Jurkat, Clone E6-1 (cell line): Measurements from ENCODE around the gene EXOC6B.

Experiments
- DNase-seq: peaks from one replicate; pipeline ENCODE4 v3.0.0-alpha.2; 2011; ENCODE audit warnings: low read depth, low spot score
- H3K4me3 ChIP-seq: 2 replicates; pipeline ENCODE4 v1.5.1; 2011; ENCODE audit warnings: mild to moderate bottlenecking, low read length, control low read depth, moderate library complexity

The EXOC6B gene

DNA sequence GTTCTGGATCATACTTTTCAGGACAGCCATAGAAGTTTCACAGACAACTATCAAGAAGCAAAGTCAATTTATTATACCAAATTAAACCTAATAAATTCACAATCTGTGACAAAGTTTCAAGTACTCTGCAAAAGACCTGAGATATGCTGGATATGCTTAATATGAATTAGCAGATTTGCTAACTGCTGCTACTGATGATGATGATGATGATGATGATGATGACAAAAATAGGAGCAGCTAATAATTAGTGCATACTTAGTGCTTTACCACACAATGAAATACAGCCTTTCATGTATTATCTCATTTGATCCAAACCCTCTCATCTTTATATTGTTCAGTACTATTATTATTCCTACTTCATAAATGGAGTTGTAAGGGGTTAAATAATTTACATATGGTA lies 462.4 kb downstream of the EXOC6B start:
- no peak overlapping the region for H3K4me3 ChIP-seq
- DNase-seq = no peak

DNA sequence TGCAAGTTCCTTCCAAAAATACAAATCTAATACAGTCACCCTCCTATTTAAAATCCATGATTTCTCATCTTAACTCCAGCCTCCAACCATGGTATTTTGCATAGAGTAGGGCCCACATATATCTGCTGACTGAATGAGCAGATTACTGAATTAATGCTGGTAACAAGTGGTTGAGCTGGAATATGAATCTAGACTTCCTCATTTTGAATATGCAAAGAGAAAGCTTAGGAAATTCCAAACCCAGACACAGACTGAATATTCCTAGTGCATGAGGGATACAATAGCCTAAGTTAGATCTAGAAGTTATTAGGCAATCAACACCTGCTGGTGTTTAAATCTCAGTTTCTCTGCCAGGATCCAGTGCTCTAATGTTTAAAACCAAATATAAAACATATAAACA lies 463.1 kb downstream of the EXOC6B start:
- no peak overlapping the region for H3K4me3 ChIP-seq
- no peak for DNase-seq

DNA sequence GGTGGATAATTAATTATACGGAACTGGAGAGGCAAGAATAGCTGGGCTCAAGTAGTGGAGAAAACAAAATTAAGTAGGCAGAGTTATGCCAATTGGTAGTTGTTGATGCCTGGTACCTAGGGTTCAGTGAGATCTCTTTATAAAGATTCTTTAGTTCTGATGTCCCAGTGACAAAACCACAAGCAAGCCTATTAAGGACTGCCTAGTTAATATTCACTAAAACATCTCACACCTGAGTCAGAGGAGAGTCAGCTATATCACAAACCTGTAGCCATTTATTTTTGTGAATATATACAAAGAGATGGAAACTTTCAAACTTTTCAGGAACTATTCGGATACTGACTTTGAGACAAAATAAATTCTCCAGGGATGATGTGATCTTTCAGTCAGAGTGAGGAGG lies 464.3 kb downstream of the EXOC6B start:
- DNase-seq = no peak
- no peak overlapping the region for H3K4me3 ChIP-seq

DNA sequence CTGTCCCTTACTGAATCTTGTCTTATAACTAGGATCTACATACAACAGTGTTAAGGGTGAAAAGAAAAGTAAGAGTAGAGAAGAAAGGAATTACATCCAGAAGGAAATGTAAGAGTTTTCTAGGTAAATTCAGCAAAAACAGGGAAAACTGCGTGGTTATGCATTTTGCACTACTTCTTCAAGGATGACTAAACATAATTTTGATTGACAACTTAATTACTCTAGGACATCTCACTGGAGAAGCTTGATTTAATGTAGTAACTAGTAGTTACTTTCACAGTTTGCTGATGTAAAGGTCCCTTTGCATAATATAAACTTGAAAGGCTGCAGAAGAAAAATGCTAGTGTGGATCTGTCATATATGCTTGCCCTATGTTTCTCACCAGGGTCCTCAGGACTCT lies 464.8 kb downstream of the EXOC6B start:
- H3K4me3 ChIP-seq = no peak overlapping the region
- DNase-seq = no peak

DNA sequence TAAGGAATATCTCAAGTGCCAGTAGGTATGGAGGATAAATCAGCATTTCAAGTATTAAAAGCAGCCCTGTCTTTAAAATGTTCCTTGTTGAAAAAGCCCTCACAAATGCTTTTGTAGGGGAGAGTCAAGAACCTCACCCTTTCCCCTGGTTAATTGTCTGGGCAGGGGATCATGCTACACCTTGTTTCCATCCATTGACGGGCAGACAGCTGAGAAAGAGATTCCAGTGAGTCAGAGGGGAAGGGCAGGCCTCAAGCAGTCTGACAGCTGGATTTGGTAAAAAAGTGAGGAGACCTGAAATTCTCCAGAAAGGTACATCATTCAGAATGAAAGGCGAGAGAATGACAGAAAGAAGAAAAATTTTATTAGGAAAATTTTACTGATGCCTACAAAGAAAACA lies 475.0 kb downstream of the EXOC6B start:
- no peak overlapping the region for H3K4me3 ChIP-seq
- no peak for DNase-seq

DNA sequence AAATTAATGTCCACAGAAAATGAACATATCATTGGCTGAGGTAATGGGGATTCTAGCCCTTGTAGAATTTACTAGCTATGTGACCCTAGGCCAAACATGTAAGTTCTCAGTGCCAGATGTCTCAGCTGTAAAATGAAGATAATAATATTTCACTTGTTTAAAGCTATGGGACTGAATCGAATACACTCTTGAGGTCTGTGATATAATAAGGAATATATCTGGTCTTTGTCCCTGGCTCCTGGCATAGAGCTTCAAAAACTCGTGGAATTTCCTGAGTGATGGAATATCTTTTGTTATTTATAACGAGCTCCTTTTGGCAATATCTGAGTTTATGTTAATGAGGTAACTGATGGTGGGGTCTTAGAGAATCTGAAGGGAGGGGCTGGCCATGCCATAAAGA lies 476.8 kb downstream of the EXOC6B start:
- no peak overlapping the region for H3K4me3 ChIP-seq
- DNase-seq = no peak

DNA sequence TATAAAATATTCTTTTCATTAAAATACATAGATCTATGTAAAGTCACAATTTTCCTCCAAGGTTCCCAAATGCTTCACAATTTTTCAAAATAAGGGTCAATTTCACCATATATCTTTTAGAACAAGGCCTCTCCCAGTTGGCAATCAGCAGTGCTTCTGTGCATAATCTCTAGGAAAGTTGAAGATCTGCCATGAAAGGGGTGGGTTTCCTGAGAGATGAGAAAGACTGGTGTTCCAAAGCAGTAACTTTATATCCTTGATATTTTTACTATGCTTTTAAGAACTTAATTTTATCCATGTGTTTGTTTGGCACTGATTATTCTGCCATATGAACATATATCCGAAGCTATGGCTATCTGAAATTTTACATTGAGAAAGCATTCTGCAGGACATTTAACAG lies 478.8 kb downstream of the EXOC6B start:
- no peak for DNase-seq
- H3K4me3 ChIP-seq = no peak overlapping the region

DNA sequence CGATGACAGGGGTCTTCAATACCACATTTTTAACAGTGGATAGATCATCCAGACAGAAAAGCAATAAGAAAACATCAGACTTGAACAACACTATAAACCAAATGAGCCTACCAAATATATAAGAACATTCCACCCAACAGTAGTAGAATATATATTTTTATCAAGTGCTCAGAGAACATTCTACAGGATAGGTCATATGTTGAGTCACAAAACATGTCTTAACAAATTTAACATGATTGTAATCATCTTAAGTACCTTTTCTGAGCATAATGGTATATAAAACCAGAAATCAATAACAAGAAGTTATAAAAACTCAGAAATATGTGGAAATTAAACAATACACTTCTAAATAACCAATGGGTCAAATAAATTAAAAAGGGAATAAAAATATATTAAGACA lies 484.2 kb downstream of the EXOC6B start:
- no peak for DNase-seq
- H3K4me3 ChIP-seq = no peak overlapping the region

DNA sequence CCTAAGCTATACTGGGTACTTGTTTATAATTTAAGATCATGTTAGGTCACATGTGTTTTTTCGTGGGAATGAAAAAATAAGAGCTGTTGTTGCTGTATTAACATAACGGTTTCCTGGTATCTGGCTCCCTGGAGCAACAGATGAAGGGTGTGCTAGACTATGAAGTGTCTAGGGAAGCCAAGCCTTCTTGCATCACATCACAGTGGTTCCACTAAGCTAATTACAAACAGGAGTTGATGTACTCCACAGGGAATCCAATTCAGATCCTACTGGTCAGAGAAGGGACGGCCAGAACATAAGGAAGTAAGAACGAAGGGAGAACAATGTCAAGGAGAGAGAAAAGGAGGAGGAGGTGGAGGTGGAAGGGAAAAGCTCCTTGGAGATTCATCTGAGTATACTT lies 485.2 kb downstream of the EXOC6B start:
- DNase-seq = no peak
- H3K4me3 ChIP-seq = no peak overlapping the region

DNA sequence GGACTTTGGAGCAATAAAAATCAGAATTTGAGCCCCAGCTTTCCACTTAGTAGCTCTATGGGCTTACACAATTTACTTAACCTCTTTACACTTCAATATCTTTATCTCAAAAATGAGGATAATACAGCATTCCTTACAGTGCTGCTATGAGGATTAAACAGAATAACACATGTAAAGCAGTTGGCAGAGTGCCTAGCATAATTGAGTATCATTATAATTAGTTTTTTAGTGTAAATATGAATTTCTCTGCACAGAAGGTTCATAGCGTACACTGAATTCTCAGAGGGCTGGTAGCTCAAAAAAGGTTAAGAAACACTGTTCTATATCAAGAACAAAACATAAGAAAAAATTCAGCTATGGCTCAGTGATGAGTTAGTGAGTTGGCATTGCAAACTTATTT lies 487.8 kb downstream of the EXOC6B start:
- DNase-seq = no peak

DNA sequence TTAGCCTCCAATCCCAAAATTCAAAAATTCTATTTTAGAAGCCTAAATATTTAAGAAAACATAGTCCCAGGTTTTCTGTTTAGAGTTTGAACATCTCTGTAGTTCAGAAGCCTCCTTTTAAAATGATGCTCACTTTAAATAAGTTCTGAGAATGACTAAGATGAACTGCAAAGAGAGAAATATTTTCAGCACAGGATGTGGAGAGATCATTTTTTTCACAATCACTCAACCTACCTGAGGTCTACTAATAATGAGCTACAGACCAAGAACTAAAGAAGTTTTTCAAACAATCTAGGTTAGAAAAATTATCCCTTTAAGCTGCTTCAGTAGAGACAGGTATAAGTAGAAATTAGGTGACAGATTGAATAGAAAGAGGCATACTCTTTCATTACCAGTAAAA lies 493.1 kb downstream of the EXOC6B start:
- DNase-seq = no peak
- no peak overlapping the region for H3K4me3 ChIP-seq

More for the DNA sequence above, 487.8 kb downstream of the EXOC6B start:
- no peak overlapping the region for H3K4me3 ChIP-seq

DNA sequence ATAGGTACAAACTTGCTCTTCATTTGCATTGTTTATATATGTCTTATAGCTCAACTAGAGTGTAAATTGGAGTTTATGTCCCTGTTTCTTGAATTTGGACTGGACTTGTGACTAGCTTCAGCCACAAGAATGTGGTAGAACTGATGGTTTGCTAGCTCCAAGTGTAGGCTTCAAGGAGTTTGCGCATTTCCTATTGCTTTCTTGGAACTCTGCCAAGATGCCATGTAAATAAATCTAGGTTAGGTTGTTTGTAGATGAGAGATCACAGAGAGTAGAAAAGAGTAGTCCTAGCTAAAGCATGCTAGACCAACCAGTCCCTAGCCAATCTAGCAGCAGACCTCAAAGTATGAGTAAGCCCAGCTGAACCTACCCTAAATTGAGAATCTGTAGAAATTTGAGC lies 495.2 kb downstream of the EXOC6B start:
- no peak overlapping the region for H3K4me3 ChIP-seq
- no peak for DNase-seq

DNA sequence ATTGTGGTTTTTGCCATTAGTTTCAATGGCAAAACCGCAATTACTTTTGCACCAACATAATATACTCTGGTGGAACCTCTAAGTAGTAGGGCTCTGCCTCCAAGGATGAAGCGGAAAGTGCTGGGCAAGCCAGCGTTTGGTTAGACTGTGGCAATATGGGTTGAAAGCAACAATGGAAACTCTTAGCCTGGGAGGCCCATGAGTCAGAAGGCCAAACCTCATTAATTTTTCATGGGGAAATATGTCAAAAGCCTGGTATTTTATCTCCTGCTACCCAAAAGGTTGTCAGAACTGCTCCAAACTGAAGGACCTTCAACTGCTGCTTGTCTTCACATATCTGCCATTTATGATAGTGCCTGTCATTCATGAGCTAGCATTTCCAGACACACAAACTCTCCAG lies 499.1 kb downstream of the EXOC6B start:
- no peak for DNase-seq
- H3K4me3 ChIP-seq = no peak overlapping the region

DNA sequence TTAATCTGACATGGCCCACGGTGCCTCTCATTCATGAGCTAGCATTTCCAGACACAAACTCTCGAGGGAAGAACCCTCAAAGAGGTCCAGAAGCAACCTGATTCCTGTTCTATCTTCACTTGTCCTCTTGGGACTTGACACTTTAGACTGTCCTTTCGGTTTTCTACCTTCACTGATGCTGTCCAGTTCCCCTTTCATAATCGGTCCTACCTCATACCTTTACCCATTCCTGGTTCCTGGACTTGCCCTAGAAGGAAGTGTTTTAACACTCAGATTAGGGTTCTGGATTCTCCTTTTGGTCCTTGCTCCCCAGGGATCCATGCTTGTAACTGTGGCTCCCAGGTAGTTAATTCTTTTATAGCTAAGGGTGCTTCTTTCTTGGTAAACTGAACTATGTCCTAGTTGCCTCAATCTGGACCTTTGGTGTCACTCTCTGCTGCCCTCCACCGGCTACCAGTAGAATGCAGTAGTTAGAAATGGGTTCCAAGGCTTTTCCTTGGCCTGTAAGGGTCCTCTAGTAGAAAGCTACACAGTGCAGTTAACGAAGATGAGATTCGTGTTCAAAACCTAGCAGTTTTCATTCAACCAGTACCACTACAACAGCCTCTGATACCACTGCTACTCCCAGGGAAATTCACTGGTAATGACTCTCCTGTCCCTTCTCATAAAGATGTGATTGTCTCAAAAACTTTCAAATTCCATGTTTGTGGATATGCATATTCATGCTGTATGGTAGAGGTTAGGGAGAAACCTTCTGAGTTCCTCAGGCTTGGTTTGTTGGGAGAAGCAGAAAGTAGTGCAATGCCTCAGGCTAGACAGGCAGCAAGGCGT lies 500.0 kb downstream of the EXOC6B start:
- no peak overlapping the region for H3K4me3 ChIP-seq
- DNase-seq = no peak

DNA sequence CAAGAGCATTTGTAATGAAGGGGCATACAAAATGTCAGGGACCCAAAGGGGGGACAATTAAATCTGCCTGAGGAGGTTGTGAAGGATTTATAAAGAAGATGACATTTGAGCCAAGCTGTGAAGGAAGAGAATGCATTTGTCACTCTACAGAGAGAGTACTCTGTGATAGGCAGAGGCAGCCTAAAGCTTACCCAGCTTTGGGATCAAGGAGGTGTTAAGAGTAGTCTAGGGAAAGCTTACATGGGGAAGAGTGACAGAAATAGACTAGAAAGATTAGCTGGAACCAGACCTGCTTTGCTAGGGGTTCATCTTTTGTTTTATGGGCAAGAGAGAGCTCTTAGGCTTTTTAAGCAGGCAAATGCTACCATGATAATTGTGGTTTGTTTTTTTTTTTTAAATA lies 509.1 kb downstream of the EXOC6B start:
- no peak for DNase-seq
- H3K4me3 ChIP-seq = no peak overlapping the region

DNA sequence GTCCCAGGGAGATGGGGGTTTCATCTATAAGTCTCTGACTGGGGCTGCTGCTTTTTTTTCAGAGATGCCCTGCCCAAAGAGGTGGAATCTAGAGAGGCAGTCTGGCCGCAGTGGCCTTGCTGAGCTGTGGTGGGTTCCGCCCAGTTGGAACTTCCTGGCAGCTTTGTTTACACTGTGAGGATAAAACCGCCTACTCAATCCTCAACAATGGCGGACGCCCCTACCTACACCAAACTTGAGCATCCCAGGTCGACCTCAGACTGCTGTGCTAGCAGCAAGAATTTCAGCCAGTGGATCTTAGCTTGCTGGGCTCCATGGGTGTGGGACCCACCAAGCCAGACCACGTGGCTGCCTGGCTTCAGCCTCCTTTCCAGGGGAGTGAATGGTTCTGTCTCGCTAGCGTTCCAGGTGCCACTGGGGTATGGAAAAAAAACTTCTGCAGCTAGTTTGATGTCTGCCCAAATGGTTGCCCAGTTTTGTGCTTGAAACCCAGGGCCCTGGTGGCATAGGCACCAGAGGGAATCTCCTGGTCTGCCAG lies 525.6 kb downstream of the EXOC6B start:
- H3K4me3 ChIP-seq = no peak overlapping the region
- DNase-seq = no peak

DNA sequence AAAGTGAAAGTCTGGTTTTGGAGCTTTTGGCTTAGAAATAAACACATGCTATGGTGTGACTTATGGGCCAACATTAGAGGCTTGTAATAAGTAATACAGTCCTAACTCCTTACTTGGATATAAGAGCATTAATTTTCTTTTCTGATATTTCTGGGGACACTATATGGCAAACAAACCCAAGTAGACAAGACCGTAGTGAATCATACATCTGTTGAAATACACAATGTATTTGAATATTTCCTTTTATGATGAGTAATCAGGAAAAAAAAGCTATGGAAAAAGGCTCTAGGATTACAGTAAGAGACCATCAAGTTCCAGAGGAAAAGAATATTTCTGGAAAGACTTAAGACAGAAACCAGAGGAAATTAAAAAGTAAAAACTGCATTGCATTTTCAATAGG lies 532.2 kb downstream of the EXOC6B start:
- no peak for DNase-seq
- no peak overlapping the region for H3K4me3 ChIP-seq

DNA sequence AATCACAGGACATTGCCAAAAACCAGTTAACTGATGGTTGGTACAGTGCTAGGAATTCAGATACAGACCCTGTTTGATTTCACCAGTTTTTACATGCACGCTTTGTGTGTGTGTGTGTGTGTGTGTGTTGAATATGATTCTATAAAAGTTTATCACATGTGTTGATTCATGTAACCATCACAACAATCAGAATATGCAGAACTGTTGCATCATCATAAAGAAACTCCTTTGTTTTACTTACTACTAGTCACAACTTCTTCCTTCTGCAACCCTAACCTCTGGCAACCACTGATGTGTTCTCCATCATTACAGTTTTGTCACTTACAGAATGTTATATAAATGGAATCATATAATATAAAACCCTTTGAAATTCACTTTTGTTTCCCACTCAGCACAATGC lies 533.4 kb downstream of the EXOC6B start:
- no peak overlapping the region for H3K4me3 ChIP-seq
- no peak for DNase-seq

DNA sequence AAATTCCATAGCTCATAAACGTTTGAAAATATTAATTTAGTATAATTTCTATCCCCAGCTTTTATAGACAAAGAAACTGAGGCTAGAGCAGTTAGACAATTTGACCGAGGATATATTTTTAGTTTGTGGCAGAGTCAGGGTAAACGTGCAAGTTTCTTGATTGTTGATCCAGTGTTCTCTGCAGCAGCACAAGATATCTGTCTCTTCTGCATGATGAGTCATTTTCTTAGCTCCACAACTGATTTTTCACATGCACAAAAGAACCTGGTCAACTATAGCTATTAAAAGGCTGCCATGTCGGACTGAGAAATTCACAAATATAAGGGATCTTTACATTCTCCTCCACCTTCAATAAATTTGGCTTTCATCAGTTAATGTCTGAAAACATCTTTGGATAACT lies 534.8 kb downstream of the EXOC6B start:
- DNase-seq = no peak

DNA sequence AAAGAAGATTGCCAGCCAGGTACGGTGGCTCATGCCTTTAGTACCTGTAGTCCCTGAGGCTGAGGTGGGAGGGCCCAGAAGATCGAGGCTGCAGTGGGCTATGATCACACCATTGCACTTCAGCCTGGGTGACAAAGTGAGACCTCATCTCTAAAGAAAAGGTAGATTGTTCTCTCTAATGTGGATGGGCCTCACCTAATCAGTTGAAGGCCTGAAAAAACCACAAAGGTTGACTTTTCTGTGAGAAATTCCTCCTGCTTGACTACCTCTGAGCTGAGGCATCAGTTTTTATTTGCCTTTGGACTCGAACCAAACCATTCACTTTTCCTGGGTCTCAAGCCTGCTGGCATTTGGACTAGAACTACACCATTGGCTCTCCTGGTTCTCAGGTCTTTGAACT lies 536.1 kb downstream of the EXOC6B start:
- H3K4me3 ChIP-seq = no peak overlapping the region
- no peak for DNase-seq

More for the DNA sequence above, 534.8 kb downstream of the EXOC6B start:
- no peak overlapping the region for H3K4me3 ChIP-seq

DNA sequence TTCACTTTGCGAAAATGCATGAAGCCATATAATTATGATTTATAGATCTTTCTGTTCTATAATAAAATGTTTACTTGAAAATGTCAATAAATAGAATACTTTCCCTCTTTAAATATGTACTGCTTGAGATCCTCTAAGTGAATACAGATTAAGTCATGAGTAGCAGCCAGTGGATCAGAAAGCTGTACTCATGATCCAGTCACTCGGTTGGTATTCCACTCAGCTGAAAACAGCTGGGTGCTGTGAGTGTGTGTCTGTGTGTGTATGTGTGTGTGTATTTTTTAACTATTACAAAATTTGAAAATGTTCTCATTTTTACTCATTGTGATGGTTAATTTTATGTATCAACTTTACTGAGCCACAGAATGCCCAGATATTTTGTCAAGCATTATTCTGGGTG lies 536.5 kb downstream of the EXOC6B start:
- no peak overlapping the region for H3K4me3 ChIP-seq
- DNase-seq = no peak
